ENCODE results near the gene UMODL1.
"Not testable (repeated sequence)": the region's sequence is repeated elsewhere in the genome, so short reads cannot be mapped to it uniquely, and the experiment has no call there.

Gene UMODL1

GRCh38 chr21:42171091-42172053 is 100.3 kb downstream of the UMODL1 start:
- DNase-seq = peak; percentile 6

- no peak for DNase-seq
Observed at GRCh38 chr21:42172596-42173483, 101.7 kb downstream of the UMODL1 start.

GRCh38 chr21:42174173-42174572 is 103.1 kb downstream of the UMODL1 start:
- no peak for DNase-seq

- no peak for DNase-seq
Observed at GRCh38 chr21:42175110-42175710, 104.1 kb downstream of the UMODL1 start.

- no peak for DNase-seq
Observed at GRCh38 chr21:42176859-42177258, 105.7 kb downstream of the UMODL1 start.

GRCh38 chr21:42179316-42179715 is 108.2 kb downstream of the UMODL1 start:
- DNase-seq = no peak

- DNase-seq = not testable (repeated sequence)
Observed at GRCh38 chr21:42180001-42180400, 108.9 kb downstream of the UMODL1 start.

GRCh38 chr21:42182713-42183371 is 111.7 kb downstream of the UMODL1 start:
- DNase-seq = no peak

GRCh38 chr21:42183374-42184266 is 112.5 kb downstream of the UMODL1 start:
- DNase-seq = no peak

- no peak for DNase-seq
Observed at GRCh38 chr21:42186591-42186990, 115.5 kb downstream of the UMODL1 start.

GRCh38 chr21:42187976-42188653 is 117.0 kb downstream of the UMODL1 start:
- DNase-seq = no peak

GRCh38 chr21:42188663-42189062 is 117.5 kb downstream of the UMODL1 start:
- no peak for DNase-seq

- DNase-seq = no peak
Observed at GRCh38 chr21:42189431-42189830, 118.3 kb downstream of the UMODL1 start.

GRCh38 chr21:42189860-42190485 is 118.9 kb downstream of the UMODL1 start:
- DNase-seq = no peak

GRCh38 chr21:42190486-42190863 is 119.4 kb downstream of the UMODL1 start:
- no peak for DNase-seq

GRCh38 chr21:42191064-42191463 is 119.9 kb downstream of the UMODL1 start:
- no peak for DNase-seq

- DNase-seq = peak; percentile 57
Observed at GRCh38 chr21:42191696-42192595, 120.8 kb downstream of the UMODL1 start.
